ENCODE measurements around the gene FN1.

Gene FN1

DNA sequence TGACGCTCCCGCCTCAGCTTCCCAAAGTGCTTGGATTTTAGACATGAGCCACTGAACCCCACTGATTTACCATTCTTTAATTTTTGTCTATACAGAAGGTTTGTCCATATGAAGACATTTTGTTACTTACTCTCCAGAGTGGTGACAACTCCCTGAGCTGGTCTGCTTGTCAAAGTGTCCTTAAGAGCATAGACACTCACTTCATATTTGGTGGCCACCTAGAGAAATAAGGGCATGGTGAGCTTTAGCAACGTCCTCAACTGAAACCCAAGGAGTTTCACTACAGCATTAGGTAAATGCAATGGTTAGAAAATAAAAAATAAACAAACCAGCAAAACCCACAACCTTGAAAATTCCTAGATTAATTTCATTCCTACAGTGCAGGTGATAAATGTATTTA is 57.8 kb downstream of the FN1 start:
- Histone ChIP-seq H3K4me3 (ENCODE audit: low read length) (no peak overlapping the region), H3K4me1 (ENCODE audit: insufficient read depth, low read length) (no peaks in the 10 kb centered on the region), H3K36me3 (ENCODE audit: insufficient read depth, low read length) (peaks cover 95% of the 10 kb centered on the region), H3K9ac (ENCODE audit: low read depth, low read length) (no peak overlapping the region), H3K9me3 (ENCODE audit: insufficient read depth, low read depth, low read length) (no peaks in the 10 kb centered on the region), H3K27me3 (ENCODE audit: insufficient read depth, low read length) (no peaks in the 10 kb centered on the region), H3K27ac (ENCODE audit: low read depth, low read length) (no peak overlapping the region)
- 98% methylated on average over 3 of the region's 3 CpGs for WGBS

DNA sequence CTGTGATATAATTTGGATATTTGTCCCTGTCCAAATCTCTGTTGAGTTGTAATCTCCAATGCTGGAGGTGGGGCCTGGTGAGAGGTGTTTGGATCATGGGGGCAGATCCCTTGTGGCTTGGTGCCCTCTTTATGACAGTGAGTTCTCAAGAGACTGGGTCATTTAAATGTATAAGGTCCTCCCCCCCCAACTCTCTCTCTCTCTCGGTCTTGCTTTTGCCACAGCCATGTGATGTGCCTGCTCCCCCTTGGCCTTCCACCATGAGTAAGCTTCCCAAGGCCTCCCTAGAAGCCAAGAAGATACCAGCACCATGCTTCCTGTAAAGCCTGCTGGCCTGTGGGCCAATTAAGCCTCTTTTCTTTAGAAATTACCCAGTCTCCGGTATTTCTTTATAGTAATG is 58.6 kb downstream of the FN1 start:
- peaks cover 96% of the 10 kb centered on the region for H3K36me3 ChIP-seq (ENCODE audit: insufficient read depth, low read length)
- no peaks in the 10 kb centered on the region for H3K27me3 ChIP-seq (ENCODE audit: insufficient read depth, low read length)
- H3K27ac ChIP-seq (ENCODE audit: low read depth, low read length): no peak overlapping the region
- H3K4me1 ChIP-seq (ENCODE audit: insufficient read depth, low read length): no peaks in the 10 kb centered on the region
- H3K9ac ChIP-seq (ENCODE audit: low read depth, low read length): no peak overlapping the region
- no peak overlapping the region for H3K4me3 ChIP-seq (ENCODE audit: low read length)
- 86% methylated on average over 2 of the region's 2 CpGs for WGBS
- H3K9me3 ChIP-seq (ENCODE audit: insufficient read depth, low read depth, low read length): no peaks in the 10 kb centered on the region

DNA sequence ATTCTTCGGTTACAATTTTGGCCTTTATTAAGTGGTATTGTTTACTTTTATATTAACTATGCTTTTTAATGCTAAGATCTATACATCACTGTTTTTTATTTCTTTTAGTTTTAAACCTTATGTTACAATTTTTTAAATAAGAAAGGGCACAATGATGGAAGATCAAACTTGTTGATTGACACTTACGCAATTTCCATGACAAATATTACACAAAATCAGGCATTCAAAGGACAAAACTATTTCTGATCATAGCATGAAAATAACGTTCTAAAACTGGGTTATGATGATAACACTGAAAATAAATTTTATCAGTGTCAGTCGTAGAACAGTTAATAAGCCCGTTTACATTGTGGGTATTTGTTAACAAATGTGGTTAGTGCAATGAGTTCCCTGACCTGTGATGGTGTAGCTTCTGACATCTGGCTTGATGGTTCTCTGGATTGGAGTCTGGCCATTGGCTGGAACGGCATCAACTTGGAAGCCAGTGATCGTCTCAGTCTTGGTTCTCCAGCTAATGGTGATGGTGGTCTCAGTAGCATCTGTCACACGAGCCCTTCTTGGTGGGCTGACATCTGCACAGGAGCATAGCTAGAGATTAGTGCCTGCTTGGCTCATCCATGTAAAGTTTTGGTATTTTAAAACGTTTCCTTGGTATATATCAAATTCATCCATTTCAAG is 59.6 kb downstream of the FN1 start:
- Histone ChIP-seq H3K4me1 (ENCODE audit: insufficient read depth, low read length) (no peaks in the 10 kb centered on the region), H3K27ac (ENCODE audit: low read depth, low read length) (no peak overlapping the region), H3K27me3 (ENCODE audit: insufficient read depth, low read length) (no peaks in the 10 kb centered on the region), H3K9ac (ENCODE audit: low read depth, low read length) (no peak overlapping the region), H3K4me3 (ENCODE audit: low read length) (no peak overlapping the region), H3K9me3 (ENCODE audit: insufficient read depth, low read depth, low read length) (no peaks in the 10 kb centered on the region), H3K36me3 (ENCODE audit: insufficient read depth, low read length) (peaks cover 99% of the 10 kb centered on the region)
- 95% methylated on average over 7 of the region's 9 CpGs for WGBS

DNA sequence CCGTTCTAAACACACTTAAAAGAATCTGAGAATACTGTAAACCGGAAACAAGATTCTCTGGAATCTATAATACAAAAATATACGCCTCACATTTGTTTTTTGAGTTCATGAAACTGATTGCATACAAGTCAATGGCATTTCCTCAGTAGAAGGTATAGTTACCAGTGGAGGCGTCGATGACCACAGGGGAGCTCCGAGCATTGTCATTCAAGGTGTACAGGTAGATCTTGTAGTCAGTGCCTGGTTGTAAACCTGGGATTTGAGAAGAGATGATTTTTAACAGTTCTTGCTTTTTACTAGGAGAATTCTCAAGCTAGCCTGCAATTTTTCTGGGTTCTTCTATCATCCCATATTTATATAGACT is 60.4 kb downstream of the FN1 start:
- Histone ChIP-seq H3K4me1 (ENCODE audit: insufficient read depth, low read length) (no peaks in the 10 kb centered on the region), H3K9me3 (ENCODE audit: insufficient read depth, low read depth, low read length) (no peaks in the 10 kb centered on the region), H3K27me3 (ENCODE audit: insufficient read depth, low read length) (no peaks in the 10 kb centered on the region), H3K9ac (ENCODE audit: low read depth, low read length) (no peak overlapping the region), H3K4me3 (ENCODE audit: low read length) (no peak overlapping the region), H3K36me3 (ENCODE audit: insufficient read depth, low read length) (peaks cover 96% of the 10 kb centered on the region), H3K27ac (ENCODE audit: low read depth, low read length) (no peak overlapping the region)
- 97% methylated on average over 6 of the region's 6 CpGs for WGBS

DNA sequence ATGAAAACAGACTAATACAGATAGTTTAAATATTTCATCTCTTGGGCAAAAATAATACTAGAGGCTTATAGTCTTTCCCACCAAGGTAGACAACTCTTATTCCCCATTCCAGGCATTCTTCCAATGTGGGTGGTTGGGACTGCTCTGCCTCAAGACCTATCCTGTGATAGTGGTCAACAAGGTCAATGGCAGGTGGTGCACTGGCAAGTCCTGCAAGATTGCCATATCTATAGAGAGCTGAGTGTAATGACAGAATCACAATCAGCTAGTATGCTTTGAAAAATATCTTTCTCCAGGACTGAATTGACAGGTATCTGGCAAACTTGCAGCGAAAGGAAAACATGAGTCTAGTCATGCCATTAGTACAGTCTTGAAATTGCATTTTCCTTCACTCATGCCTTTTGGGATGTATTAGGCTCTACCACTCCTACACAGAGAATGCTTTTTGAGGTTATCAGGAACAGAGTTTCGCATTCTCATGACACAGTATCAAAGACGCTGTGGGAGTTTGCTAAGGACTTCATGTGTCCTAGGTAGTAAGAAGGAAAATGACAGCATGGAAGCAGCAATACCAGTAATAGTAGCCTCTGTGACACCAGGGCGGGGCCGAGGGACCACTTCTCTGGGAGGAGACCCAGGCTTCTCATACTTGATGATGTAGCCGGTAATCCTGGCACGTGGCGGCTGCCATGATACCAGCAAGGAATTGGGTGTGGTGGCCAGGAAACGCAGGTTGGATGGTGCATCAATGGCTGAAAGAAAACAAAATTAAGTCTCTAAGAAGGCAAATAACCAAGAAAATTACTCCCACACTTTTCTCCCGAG is 61.0 kb downstream of the FN1 start:
- Histone ChIP-seq H3K9me3 (ENCODE audit: insufficient read depth, low read depth, low read length) (no peaks in the 10 kb centered on the region), H3K4me1 (ENCODE audit: insufficient read depth, low read length) (no peaks in the 10 kb centered on the region), H3K36me3 (ENCODE audit: insufficient read depth, low read length) (peaks cover 96% of the 10 kb centered on the region), H3K27me3 (ENCODE audit: insufficient read depth, low read length) (no peaks in the 10 kb centered on the region), H3K27ac (ENCODE audit: low read depth, low read length) (no peak overlapping the region), H3K4me3 (ENCODE audit: low read length) (no peak overlapping the region), H3K9ac (ENCODE audit: low read depth, low read length) (no peak overlapping the region)
- 93% methylated on average over 10 of the region's 10 CpGs for WGBS

DNA sequence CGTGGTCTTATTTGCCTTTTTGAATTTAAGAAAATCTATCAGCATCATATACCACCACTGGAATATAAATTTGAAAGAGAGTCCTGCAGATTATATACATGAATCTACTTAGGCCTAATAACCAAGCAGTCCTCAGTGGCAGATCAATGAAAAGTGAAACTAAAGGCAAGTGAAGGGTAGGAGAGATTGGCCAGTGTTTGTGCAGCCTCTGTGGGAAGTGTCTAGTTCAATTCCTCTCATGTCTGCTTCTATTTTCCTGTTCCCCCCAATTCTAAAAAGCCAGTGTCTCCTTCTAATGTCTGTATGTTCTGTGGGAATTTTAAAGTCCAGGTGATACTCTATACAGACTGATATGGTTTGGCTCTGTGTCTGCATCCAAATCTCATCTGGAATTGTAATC is 61.9 kb downstream of the FN1 start:
- H3K36me3 ChIP-seq (ENCODE audit: insufficient read depth, low read length): peaks cover 96% of the 10 kb centered on the region
- 100% methylated on average over 1 of the region's 1 CpG for WGBS

DNA sequence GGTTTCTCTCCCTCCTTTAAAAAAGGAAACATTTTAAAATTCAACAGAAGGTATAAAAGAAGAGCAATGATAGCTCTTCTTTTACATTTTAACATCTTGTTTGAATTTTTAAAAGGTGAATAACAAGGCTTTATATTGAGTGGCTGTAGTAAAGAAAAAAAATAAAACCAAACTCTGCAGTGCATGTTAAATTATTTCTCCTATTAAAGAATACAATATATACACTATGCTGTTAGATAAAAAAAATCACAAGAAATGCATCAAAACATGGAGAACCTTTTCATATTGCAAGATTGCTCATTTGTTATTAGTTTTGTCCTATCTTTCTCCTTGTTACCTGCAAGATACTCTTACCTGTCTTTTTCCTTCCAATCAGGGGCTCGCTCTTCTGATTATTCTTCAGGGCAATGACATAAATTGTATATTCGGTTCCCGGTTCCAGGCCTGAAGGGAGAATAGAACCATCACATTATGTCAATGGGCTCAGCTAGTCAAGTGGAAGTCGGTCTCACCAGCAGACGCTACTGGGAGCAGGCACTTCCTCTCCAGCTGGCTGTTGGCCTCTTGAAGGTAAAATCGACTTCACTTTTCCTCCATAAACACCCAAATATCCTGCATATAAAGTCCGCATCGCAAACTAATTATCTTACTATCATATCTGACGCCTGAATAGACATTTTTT is 62.8 kb downstream of the FN1 start:
- Histone ChIP-seq H3K4me3 (ENCODE audit: low read length) (no peak overlapping the region), H3K9me3 (ENCODE audit: insufficient read depth, low read depth, low read length) (no peaks in the 10 kb centered on the region), H3K27ac (ENCODE audit: low read depth, low read length) (no peak overlapping the region), H3K27me3 (ENCODE audit: insufficient read depth, low read length) (no peaks in the 10 kb centered on the region), H3K9ac (ENCODE audit: low read depth, low read length) (no peak overlapping the region), H3K36me3 (ENCODE audit: insufficient read depth, low read length) (peaks cover 95% of the 10 kb centered on the region), H3K4me1 (ENCODE audit: insufficient read depth, low read length) (no peaks in the 10 kb centered on the region)
- WGBS: 93% methylated on average over 9 of the region's 9 CpGs

More for the DNA sequence above, 61.9 kb downstream of the FN1 start:
- Histone ChIP-seq H3K9me3 (ENCODE audit: insufficient read depth, low read depth, low read length) (no peaks in the 10 kb centered on the region), H3K4me3 (ENCODE audit: low read length) (no peak overlapping the region), H3K9ac (ENCODE audit: low read depth, low read length) (no peak overlapping the region), H3K27me3 (ENCODE audit: insufficient read depth, low read length) (no peaks in the 10 kb centered on the region), H3K4me1 (ENCODE audit: insufficient read depth, low read length) (no peaks in the 10 kb centered on the region), H3K27ac (ENCODE audit: low read depth, low read length) (no peak overlapping the region)

DNA sequence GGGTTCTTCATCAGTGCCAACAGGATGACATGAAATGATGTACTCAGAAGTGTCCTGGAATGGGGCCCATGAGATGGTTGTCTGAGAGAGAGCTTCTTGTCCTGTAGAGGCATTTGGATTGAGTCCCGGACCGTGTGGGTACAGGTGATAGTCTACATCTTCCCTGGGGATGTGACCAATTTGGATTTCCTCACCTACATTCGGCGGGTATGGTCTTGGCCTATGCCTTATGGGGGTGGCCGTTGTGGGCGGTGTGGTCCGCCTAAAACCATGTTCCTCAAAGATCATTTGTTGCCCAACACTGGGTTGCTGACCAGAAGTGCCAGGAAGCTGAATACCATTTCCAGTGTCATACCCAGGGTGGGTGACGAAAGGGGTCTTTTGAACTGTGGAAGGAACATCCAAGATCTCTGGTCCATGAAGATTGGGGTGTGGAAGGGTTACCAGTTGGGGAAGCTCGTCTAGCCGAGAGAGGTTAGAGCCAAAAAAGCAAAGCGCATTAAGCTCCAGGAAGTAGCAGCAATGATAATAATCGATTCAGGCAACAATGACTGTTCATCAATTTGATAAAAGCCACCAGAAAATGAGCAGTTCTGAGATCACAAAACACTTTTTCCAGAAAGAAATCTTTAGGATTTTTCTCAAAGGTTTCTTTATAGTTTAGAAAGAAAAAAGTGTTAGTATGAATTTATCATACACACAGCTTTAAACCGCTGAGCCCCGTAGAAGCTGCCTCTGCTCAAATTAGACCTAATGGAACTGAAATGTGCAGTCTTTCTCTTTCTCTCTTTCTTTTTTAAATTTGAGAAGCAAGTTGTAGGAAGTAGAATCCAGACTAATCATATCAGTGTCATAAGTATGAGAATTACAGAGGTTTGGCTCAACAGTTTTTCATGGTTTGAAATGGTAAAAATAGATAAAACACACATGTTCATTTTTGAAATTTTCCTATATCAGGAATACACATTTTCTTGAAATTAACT is 63.7 kb downstream of the FN1 start:
- no peak overlapping the region for H3K9ac ChIP-seq (ENCODE audit: low read depth, low read length)
- WGBS: 94% methylated on average over 14 of the region's 14 CpGs

DNA sequence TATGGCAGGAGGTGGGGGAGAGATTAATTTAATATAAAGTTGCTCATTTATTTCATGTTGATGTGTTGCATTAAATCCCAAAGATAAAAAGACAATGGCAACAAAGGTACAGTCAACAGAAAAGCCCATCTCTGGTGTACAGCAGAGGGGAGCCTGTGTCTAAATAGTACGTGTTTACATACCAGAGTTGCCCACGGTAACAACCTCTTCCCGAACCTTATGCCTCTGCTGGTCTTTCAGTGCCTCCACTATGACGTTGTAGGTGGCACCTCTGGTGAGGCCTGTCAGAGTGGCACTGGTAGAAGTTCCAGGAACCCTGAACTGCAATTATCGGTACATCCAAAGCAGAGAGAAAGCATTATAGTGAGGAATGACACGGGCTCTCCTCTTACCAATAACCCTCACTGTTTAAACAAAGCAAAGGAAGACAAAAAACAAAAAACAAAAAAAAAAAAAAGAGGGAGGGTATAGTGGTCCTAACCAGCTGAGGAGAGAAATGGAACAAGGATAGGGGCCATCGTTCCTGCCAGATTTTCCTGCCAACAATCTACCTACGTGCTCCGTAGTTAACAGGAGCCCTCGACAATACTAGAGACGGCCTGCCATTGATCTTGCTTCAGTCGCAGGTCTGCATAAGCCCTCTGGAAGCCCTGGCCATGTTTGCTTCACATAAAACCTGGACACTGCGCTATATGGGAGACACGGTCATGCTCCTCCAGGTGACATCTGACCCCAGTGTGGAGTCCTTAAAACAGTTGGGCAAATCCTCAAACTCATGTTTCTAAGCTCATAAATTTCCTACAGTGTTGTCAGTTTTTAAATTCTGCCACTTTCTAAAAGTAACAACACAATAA is 65.5 kb downstream of the FN1 start:
- Histone ChIP-seq H3K27me3 (ENCODE audit: insufficient read depth, low read length) (no peaks in the 10 kb centered on the region), H3K4me1 (ENCODE audit: insufficient read depth, low read length) (no peaks in the 10 kb centered on the region), H3K27ac (ENCODE audit: low read depth, low read length) (no peak overlapping the region), H3K4me3 (ENCODE audit: low read length) (no peak overlapping the region), H3K9ac (ENCODE audit: low read depth, low read length) (no peak overlapping the region), H3K9me3 (ENCODE audit: insufficient read depth, low read depth, low read length) (no peaks in the 10 kb centered on the region), H3K36me3 (ENCODE audit: insufficient read depth, low read length) (peaks cover 93% of the 10 kb centered on the region)
- 81% methylated on average over 13 of the region's 14 CpGs for WGBS

More for the DNA sequence above, 63.7 kb downstream of the FN1 start:
- no peaks in the 10 kb centered on the region for H3K4me1 ChIP-seq (ENCODE audit: insufficient read depth, low read length)
- no peak overlapping the region for H3K4me3 ChIP-seq (ENCODE audit: low read length)
- H3K36me3 ChIP-seq (ENCODE audit: insufficient read depth, low read length): peaks cover 95% of the 10 kb centered on the region
- H3K27ac ChIP-seq (ENCODE audit: low read depth, low read length): no peak overlapping the region
- H3K27me3 ChIP-seq (ENCODE audit: insufficient read depth, low read length): no peaks in the 10 kb centered on the region
- no peaks in the 10 kb centered on the region for H3K9me3 ChIP-seq (ENCODE audit: insufficient read depth, low read depth, low read length)

DNA sequence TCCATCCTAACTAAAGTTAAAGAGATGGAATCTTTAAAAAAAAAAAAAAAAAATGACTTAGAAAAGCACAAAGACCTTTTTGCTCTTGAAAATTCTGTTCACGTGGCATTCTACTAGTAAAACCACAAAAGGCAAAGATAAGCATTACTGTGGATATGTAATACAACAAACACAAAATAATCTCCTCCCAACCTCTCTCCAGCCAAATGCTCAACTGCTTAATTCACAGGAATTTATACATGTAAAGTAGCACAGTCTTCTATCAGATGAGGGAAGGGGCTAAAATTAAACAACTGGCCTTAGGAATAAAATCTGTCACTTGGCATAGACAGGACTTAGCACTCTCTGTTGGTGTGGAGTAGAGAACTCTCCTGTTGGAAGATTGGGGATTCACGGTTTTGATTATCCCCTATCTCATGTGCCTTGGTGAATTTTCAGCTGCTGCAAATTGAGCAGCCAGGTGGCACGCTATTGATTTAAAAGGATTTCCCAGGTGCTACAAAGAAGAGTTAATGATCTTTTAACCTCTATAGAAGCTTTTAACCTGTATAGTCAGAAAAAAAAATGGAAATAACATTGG is 66.6 kb downstream of the FN1 start:
- 99% methylated on average over 3 of the region's 3 CpGs for WGBS
- H3K4me3 ChIP-seq (ENCODE audit: low read length): no peak overlapping the region
- no peak overlapping the region for H3K27ac ChIP-seq (ENCODE audit: low read depth, low read length)
- no peaks in the 10 kb centered on the region for H3K4me1 ChIP-seq (ENCODE audit: insufficient read depth, low read length)
- no peak overlapping the region for H3K9ac ChIP-seq (ENCODE audit: low read depth, low read length)
- peaks cover 93% of the 10 kb centered on the region for H3K36me3 ChIP-seq (ENCODE audit: insufficient read depth, low read length)
- H3K9me3 ChIP-seq (ENCODE audit: insufficient read depth, low read depth, low read length): no peaks in the 10 kb centered on the region
- H3K27me3 ChIP-seq (ENCODE audit: insufficient read depth, low read length): no peaks in the 10 kb centered on the region
